ENCODE results near the gene PBX1.

GRCh38 chr1:164772635-164773034, 213.7 kb downstream of the PBX1 start:
- TF ChIP-seq POLR2A (IDR thresholded peaks at IDR 0.05), result no peak
- TF ChIP-seq CTCF (IDR thresholded peaks at IDR 0.05), result no peak
- TF ChIP-seq POLR2AphosphoS5 (IDR thresholded peaks at IDR 0.05), result peak; percentile 66
